ENCODE results near the gene INTS11. TPM values are rescaled to one million over a fixed set of nuclear protein-coding genes. Genes with fewer than 3 reads are reported as not detected.

INTS11 gene
- total RNA-seq = 55.9 and 57.5 TPM in 2 replicates

GRCh38 chr1:1324524-1325287 lies at the start of gene INTS11, which contains the start of gene CPTP:
Gene INTS11 (minus strand): TSS chr1:1324660. CDS start chr1:1324608, 52 bp downstream.
Gene CPTP (plus strand): TSS chr1:1324802. CDS start chr1:1326911, 2,109 bp downstream.

GRCh38 chr1:1358433-1359271 lies 34.2 kb upstream of the INTS11 start, which contains the start of gene MXRA8:
Gene MXRA8 (minus strand): TSS chr1:1358555. CDS start chr1:1358504, 51 bp downstream.

GRCh38 chr1:1349256-1350012 lies 25.0 kb upstream of the INTS11 start, which contains the start of gene DVL1:
Gene DVL1 (minus strand): TSS chr1:1349418. CDS start chr1:1349065, 353 bp downstream.

GRCh38 chr1:1331068-1331965 lies 6.9 kb upstream of the INTS11 start, which contains the start of gene TAS1R3:
Gene TAS1R3 (plus strand): TSS chr1:1331280. CDS start chr1:1331346, 66 bp downstream.

GRCh38 chr1:1307923-1308755 lies 16.3 kb downstream of the INTS11 start, which contains the start of the genes ACAP3 and PUSL1:
Gene ACAP3 (minus strand): TSS chr1:1307930. CDS start chr1:1307815, 115 bp downstream.
Gene PUSL1 (plus strand): TSS chr1:1308597. CDS start chr1:1308644, 47 bp downstream.

GRCh38 chr1:1273512-1274298 lies 50.8 kb downstream of the INTS11 start, which contains the start of gene UBE2J2:
Gene UBE2J2 (minus strand): TSS chr1:1273854. CDS start chr1:1267992, 5,862 bp downstream.

Other genes with a start within 250 kb of the INTS11 start
- 5.5 and 11.3 TPM in 2 replicates for gene C1orf159, start 208.6 kb downstream of the INTS11 start, total RNA-seq
- not detected in 2 replicates for gene TTLL10, start 150.8 kb downstream of the INTS11 start, total RNA-seq
- gene TNFRSF18, start 118.1 kb downstream of the INTS11 start, total RNA-seq = 4.1 TPM in 1 of 2 replicates, not detected in the other
- 3.3 and 5.9 TPM in 2 replicates for gene TNFRSF4, start 110.5 kb downstream of the INTS11 start, total RNA-seq
- gene SDF4, start 92.7 kb downstream of the INTS11 start, total RNA-seq = 201 and 230 TPM in 2 replicates
- 32.1 and 35.6 TPM in 2 replicates for gene B3GALT6, start 92.4 kb downstream of the INTS11 start, total RNA-seq
- 0.25 and 0.93 TPM in 2 replicates for gene C1QTNF12, start 77.9 kb downstream of the INTS11 start, total RNA-seq
- 37.2 and 39.1 TPM in 2 replicates for gene UBE2J2, start 50.8 kb downstream of the INTS11 start, total RNA-seq
- 0.44 and 1.2 TPM in 2 replicates for gene SCNN1D, start 44.2 kb downstream of the INTS11 start, total RNA-seq
- gene ACAP3, start 16.7 kb downstream of the INTS11 start, total RNA-seq = 24.8 and 30.2 TPM in 2 replicates
- gene PUSL1, start 16.1 kb downstream of the INTS11 start, total RNA-seq = 32.4 and 33.3 TPM in 2 replicates
- 23.7 and 25.1 TPM in 2 replicates for gene CPTP, start 142 bp upstream of the INTS11 start, total RNA-seq
- 0.06 TPM in 1 of 2 replicates, not detected in the other for gene TAS1R3, start 6.6 kb upstream of the INTS11 start, total RNA-seq
- gene DVL1, start 24.8 kb upstream of the INTS11 start, total RNA-seq = 34.1 and 38.3 TPM in 2 replicates
- 630 and 641 TPM in 2 replicates for gene MXRA8, start 33.9 kb upstream of the INTS11 start, total RNA-seq
- 105 and 109 TPM in 2 replicates for gene AURKAIP1, start 50.5 kb upstream of the INTS11 start, total RNA-seq
- gene CCNL2, start 74.7 kb upstream of the INTS11 start, total RNA-seq = 119 and 121 TPM in 2 replicates
- 91.9 and 98.0 TPM in 2 replicates for gene MRPL20, start 82.6 kb upstream of the INTS11 start, total RNA-seq
- gene ANKRD65, start 96.6 kb upstream of the INTS11 start, total RNA-seq = 0.20 and 1.00 TPM in 2 replicates
- gene VWA1, start 111.0 kb upstream of the INTS11 start, total RNA-seq = 6.9 and 14.0 TPM in 2 replicates
- not detected in 2 replicates for gene ATAD3C, start 125.0 kb upstream of the INTS11 start, total RNA-seq
- 8.6 and 9.3 TPM in 2 replicates for gene ATAD3B, start 147.1 kb upstream of the INTS11 start, total RNA-seq
- gene ATAD3A, start 187.5 kb upstream of the INTS11 start, total RNA-seq = 19.9 and 27.5 TPM in 2 replicates
- 1.2 and 5.8 TPM in 2 replicates for gene TMEM240, start 216.0 kb upstream of the INTS11 start, total RNA-seq

All from cardiac ventricle fibroblast (primary cell).